Gastroesophageal sphincter (tissue), 4 donors: ENCODE results near the gene SETMAR. TPM values are rescaled to one million over a fixed set of nuclear protein-coding genes. Genes with fewer than 3 reads are reported as not detected.

Source experiments
- ATAC-seq: fragments of 150-250 bp; one replicate; pipeline ENCODE4 v1.9.1; 2016; ENCODE audit warnings: mild to moderate bottlenecking, moderate library complexity
- H3K27ac ChIP-seq, 4 donors: fragments of 200-600 bp; sonication (generic) in 3 of 4; 1 replicate in 3 of 4; 2 replicates in 1 of 4; pipeline ENCODE4 v1.5.1; 2016 to 2019
- H3K27me3 ChIP-seq: fragments of 200-600 bp; sonication (generic); one replicate; pipeline ENCODE4 v1.5.1; 2019
- H3K36me3 ChIP-seq, 2 donors: fragments of 200-600 bp; sonication (generic); one replicate each; pipeline ENCODE4 v1.5.1; 2019; ENCODE audit warnings: control low read depth in 1 of 2
- H3K4me1 ChIP-seq, 3 donors: fragments of 200-600 bp; sonication (generic); 1 replicate in 2 of 3; 2 replicates in 1 of 3; pipeline ENCODE4 v1.5.1; 2016 to 2019; ENCODE audit warnings: control low read depth in 2 of 3
- H3K4me3 ChIP-seq, 2 donors: fragments of 200-600 bp; sonication (generic); one replicate each; pipeline ENCODE4 v1.5.1; 2019; ENCODE audit warnings: mild to moderate bottlenecking in 1 of 2, moderate library complexity in 1 of 2
- H3K9me3 ChIP-seq, 3 donors: fragments of 200-600 bp; sonication (generic); one replicate each; pipeline ENCODE4 v1.5.1; 2017 to 2019; ENCODE audit warnings: control low read depth in 2 of 3
- CTCF ChIP-seq, 4 experiments: fragments of 200-600 bp in 2 of 4; fragments of 450-650 bp in 2 of 4; sonication (generic) in 1 of 4; IDR thresholded peaks; one replicate each; pipeline ENCODE4 v1.5.1; 2017 to 2019; ENCODE audit warnings: antibody characterized with exemption in 4 of 4, mild to moderate bottlenecking in 2 of 4, moderate library complexity in 2 of 4
- EP300 ChIP-seq: sonication (generic); formaldehyde crosslinking; IDR thresholded peaks from one replicate; pipeline ENCODE4 v1.6.1; 2017; ENCODE audit warnings: antibody characterized with exemption, mild to moderate bottlenecking
- POLR2A ChIP-seq, 2 donors: fragments of 450-650 bp; IDR thresholded peaks; one replicate each; pipeline ENCODE4 v1.6.1; 2017; ENCODE audit warnings: antibody characterized with exemption in 2 of 2, mild to moderate bottlenecking in 2 of 2, moderate library complexity in 1 of 2
- POLR2AphosphoS5 ChIP-seq: sonication (generic); formaldehyde crosslinking; IDR thresholded peaks from one replicate; pipeline ENCODE4 v1.6.1; 2017; ENCODE audit warnings: antibody characterized with exemption
- WGBS, 2 donors: methylation state at CpG; one replicate each; pipeline ENCODE4 v1.1.5; 2018; ENCODE audit warnings: low coverage in 1 of 2; 5-methylcytosine and 5-hydroxymethylcytosine counted together
- total RNA-seq, 4 donors: library from RNA; depleted of rRNA; stranded (reverse); fragments of >200 nt; gene quantifications; one replicate each; pipeline ENCODE4 v1.1.0, GENCODE V29; 2016

Gene SETMAR
- total RNA-seq: 10 to 100 TPM; 24.4 to 43.4 (median 26.8) TPM

GRCh38 chr3:4303187-4304123 is at the start of gene SETMAR:
SETMAR (plus strand) TSS chr3:4303369; CDS start chr3:4303371, 2 bp downstream.
- peak; percentile 97 for ATAC-seq
- Histone ChIP-seq H3K27ac (peak within 1 kb of the TSS; percentile 54 to 97 (median 93)), H3K36me3 (no peaks in the 10 kb centered on the region), H3K4me1 (peaks cover 12 to 51% (median 23%) of the 10 kb centered on the region in 3 donors), H3K4me3 (peak within 1 kb of the TSS; percentile 42 to 81), H3K27me3 (no peaks in the 10 kb centered on the region), H3K9me3 (no peaks in the 10 kb centered on the region)
- TF ChIP-seq POLR2AphosphoS5 (peak; percentile 65), CTCF (IDR thresholded peaks at IDR 0.05) (peak in 2 of 4 experiments; percentile 2 to 23), POLR2A (IDR thresholded peaks at IDR 0.05) (peak; percentile 74 to 80), EP300 (no peak)
- WGBS, 2 donors: 2% methylated on average over 6 to 33 of the region's 62 CpGs

DNA sequence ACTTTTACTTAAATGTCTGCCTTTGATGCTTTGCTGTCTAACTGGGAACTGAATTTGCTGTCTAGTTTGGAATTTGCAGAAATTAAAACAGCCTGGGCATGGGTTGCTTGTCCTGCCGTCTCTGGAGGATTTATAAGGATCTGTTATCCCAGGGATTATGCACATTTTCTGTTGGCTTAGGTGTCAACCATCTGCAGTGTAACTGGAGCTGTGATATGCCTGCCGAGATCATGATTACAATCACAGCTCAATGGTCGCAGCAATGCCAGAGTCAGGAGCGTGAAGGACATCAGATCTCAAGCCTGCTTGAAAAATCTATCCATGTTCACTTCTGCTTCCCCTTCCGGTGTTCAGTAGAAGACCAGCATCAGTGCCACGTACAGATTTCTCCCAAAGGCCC is 41.8 kb upstream of the SETMAR start:
- no peak for ATAC-seq

DNA sequence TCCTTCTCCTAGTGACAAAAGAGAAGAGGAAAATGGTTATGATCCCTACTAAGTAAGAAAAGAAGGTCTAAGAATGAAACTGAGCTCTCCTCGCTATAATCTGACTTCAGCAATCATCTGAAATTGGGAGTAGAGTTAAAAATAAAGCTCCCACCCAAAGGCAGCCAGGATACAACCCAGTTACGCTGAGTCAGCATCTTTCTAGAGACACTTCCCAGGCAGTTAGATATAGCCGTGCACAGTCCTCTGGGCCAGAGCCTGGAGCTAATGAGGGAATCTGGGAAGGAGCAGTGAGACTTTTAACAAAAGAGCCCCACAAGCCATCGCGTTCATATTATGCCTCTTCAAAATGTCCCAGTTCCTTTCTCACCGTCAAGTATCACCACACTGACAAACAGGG is 39.1 kb upstream of the SETMAR start:
- no peaks in the 10 kb centered on the region for H3K27me3 ChIP-seq
- H3K36me3 ChIP-seq: no peaks in the 10 kb centered on the region
- WGBS, 2 donors: 70 to 79% methylated on average over 2 to 6 of the region's 6 CpGs
- TF ChIP-seq POLR2AphosphoS5: no peak
- no peak for TF ChIP-seq CTCF (IDR thresholded peaks at IDR 0.05)
- TF ChIP-seq EP300: no peak
- no peak for TF ChIP-seq POLR2A (IDR thresholded peaks at IDR 0.05)
- no peaks in the 10 kb centered on the region for H3K9me3 ChIP-seq
- no peak for ATAC-seq
- no peak overlapping the region for H3K4me3 ChIP-seq
- no peaks in the 10 kb centered on the region for H3K4me1 ChIP-seq
- H3K27ac ChIP-seq: no peak overlapping the region

More for the DNA sequence above, 41.8 kb upstream of the SETMAR start:
- Histone ChIP-seq H3K9me3 (no peaks in the 10 kb centered on the region), H3K27me3 (no peaks in the 10 kb centered on the region), H3K4me3 (no peak overlapping the region), H3K36me3 (no peaks in the 10 kb centered on the region), H3K27ac (no peak overlapping the region), H3K4me1 (no peaks in the 10 kb centered on the region)
- TF ChIP-seq CTCF (IDR thresholded peaks at IDR 0.05) (no peak), POLR2AphosphoS5 (no peak), POLR2A (IDR thresholded peaks at IDR 0.05) (no peak), EP300 (no peak)
- 57 to 83% methylated on average over 3 to 5 of the region's 6 CpGs for WGBS, 2 donors

DNA sequence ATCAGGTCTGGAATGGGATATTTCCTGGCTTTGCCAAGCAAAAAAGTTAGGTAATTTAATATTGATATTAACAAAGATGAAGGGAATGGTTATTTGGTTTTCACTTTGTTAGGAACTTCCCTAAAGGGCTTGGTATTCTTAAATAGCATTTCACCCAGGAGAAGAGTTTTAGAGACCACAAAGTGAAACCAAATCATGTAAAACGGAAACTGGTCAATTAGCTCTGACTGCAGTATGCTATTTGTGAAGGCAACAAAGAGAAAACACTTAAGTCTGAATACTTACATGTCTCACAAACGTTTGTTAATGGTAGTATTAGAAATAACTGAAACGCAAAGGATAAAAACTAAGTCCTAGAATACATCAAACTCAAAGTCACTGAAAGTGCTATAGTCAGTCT is 32.4 kb upstream of the SETMAR start:
- no peak for TF ChIP-seq POLR2AphosphoS5
- no peak for TF ChIP-seq CTCF (IDR thresholded peaks at IDR 0.05)
- no peak for TF ChIP-seq POLR2A (IDR thresholded peaks at IDR 0.05)
- TF ChIP-seq EP300: no peak
- no peak overlapping the region for H3K4me3 ChIP-seq
- peaks cover 0 to 11% (median 0%) of the 10 kb centered on the region in 3 donors for H3K4me1 ChIP-seq
- H3K9me3 ChIP-seq: no peaks in the 10 kb centered on the region
- H3K36me3 ChIP-seq: no peaks in the 10 kb centered on the region
- ATAC-seq: no peak
- H3K27ac ChIP-seq: no peak overlapping the region
- H3K27me3 ChIP-seq: no peaks in the 10 kb centered on the region
- WGBS, 2 donors: 43 to 63% methylated on average over 3 of the region's 3 CpGs
